T follicular helper cell (primary cell): Measurements from ENCODE around the gene ISG20.

ENCODE experiments used
- DNase-seq: peaks from one replicate; pipeline ENCODE4 v3.0.0-alpha.2; 2020; ENCODE audit warnings: low read depth
- total RNA-seq, 2 experiments: gene quantifications; one replicate each; lab custom pipeline; 2026; lab: John Stamatoyannopoulos, UW

Gene ISG20
- total RNA-seq = 63.1 to 125 reads per million in 2 experiments

- peak; percentile 98 for DNase-seq
These were observed at the start of gene ISG20 for GRCh38 chr15:88638626-88639372. Gene ISG20 (plus strand): TSS chr15:88639016. CDS start chr15:88639367, 351 bp downstream.

- no peak for DNase-seq
These were observed 48.1 kb upstream of the ISG20 start for GRCh38 chr15:88590759-88591158.

GRCh38 chr15:88591384-88591783 lies 47.4 kb upstream of the ISG20 start:
- DNase-seq = no peak

GRCh38 chr15:88603885-88604284 lies 34.9 kb upstream of the ISG20 start:
- no peak for DNase-seq

- DNase-seq = no peak
These were observed 34.2 kb upstream of the ISG20 start for GRCh38 chr15:88604381-88605188.

- DNase-seq = peak; percentile 32
These were observed 33.4 kb upstream of the ISG20 start for GRCh38 chr15:88605189-88606069.

- no peak for DNase-seq
These were observed 32.6 kb upstream of the ISG20 start for GRCh38 chr15:88606070-88606794.

- DNase-seq = no peak
These were observed 30.9 kb upstream of the ISG20 start for GRCh38 chr15:88607951-88608350.

GRCh38 chr15:88608607-88609181 lies 30.1 kb upstream of the ISG20 start:
- DNase-seq = no peak

- no peak for DNase-seq
These were observed 29.3 kb upstream of the ISG20 start for GRCh38 chr15:88609344-88610090.

- DNase-seq = no peak
These were observed 28.1 kb upstream of the ISG20 start for GRCh38 chr15:88610701-88611231.

GRCh38 chr15:88612186-88612796 lies 26.5 kb upstream of the ISG20 start:
- DNase-seq = no peak

- DNase-seq = no peak
These were observed 25.5 kb upstream of the ISG20 start for GRCh38 chr15:88613074-88613944.

- no peak for DNase-seq
These were observed 23.3 kb upstream of the ISG20 start for GRCh38 chr15:88615303-88616107.

- DNase-seq = no peak
These were observed 22.6 kb upstream of the ISG20 start for GRCh38 chr15:88616240-88616639.

GRCh38 chr15:88617031-88617722 lies 21.6 kb upstream of the ISG20 start:
- no peak for DNase-seq

GRCh38 chr15:88617790-88618189 lies 21.0 kb upstream of the ISG20 start:
- DNase-seq = no peak
